MV-4-11 (cell line): Measurements from ENCODE around the gene PACRG.
A peak's percentile ranks its signal among the peaks of the same experiment; 100 is the strongest.
"Not testable (repeated sequence)": the region's sequence is repeated elsewhere in the genome, so short reads cannot be mapped to it uniquely, and the experiment has no call there.

Experiments
- DNase-seq: peaks from one replicate; lab custom pipeline; 2025; lab: John Stamatoyannopoulos, UW

PACRG gene

GRCh38 chr6:162727322-162728182, at the start of gene PACRG, which contains the start of gene PRKN:
TSS of gene PACRG (plus strand) at chr6:162727974.
TSS of gene PRKN (minus strand) at chr6:162727766.
- peak; percentile 96 for DNase-seq

- DNase-seq: not testable (repeated sequence)
These were observed 48.9 kb upstream of the PACRG start for GRCh38 chr6:162678896-162679295.

GRCh38 chr6:162679681-162680080, 48.1 kb upstream of the PACRG start:
- DNase-seq: no peak

GRCh38 chr6:162680367-162680766, 47.4 kb upstream of the PACRG start:
- no peak for DNase-seq

GRCh38 chr6:162680871-162681270, 46.9 kb upstream of the PACRG start:
- no peak for DNase-seq

- no peak for DNase-seq
These were observed 46.3 kb upstream of the PACRG start for GRCh38 chr6:162681447-162681846.

GRCh38 chr6:162683135-162683534, 44.6 kb upstream of the PACRG start:
- no peak for DNase-seq

- DNase-seq: no peak
These were observed 43.7 kb upstream of the PACRG start for GRCh38 chr6:162684052-162684451.

GRCh38 chr6:162684961-162685360, 42.8 kb upstream of the PACRG start:
- DNase-seq: no peak

GRCh38 chr6:162685586-162685985, 42.2 kb upstream of the PACRG start:
- no peak for DNase-seq

GRCh38 chr6:162688751-162689345, 38.9 kb upstream of the PACRG start:
- no peak for DNase-seq

- DNase-seq: peak; percentile 12
These were observed 37.6 kb upstream of the PACRG start for GRCh38 chr6:162690158-162690557.

GRCh38 chr6:162697872-162698403, 29.8 kb upstream of the PACRG start:
- no peak for DNase-seq

GRCh38 chr6:162698440-162698839, 29.3 kb upstream of the PACRG start:
- DNase-seq: no peak

GRCh38 chr6:162699961-162700360, 27.8 kb upstream of the PACRG start:
- DNase-seq: no peak

- no peak for DNase-seq
These were observed 26.8 kb upstream of the PACRG start for GRCh38 chr6:162700966-162701365.

GRCh38 chr6:162701551-162701950, 26.2 kb upstream of the PACRG start:
- no peak for DNase-seq

- DNase-seq: no peak
These were observed 25.3 kb upstream of the PACRG start for GRCh38 chr6:162702446-162702845.

- no peak for DNase-seq
These were observed 23.8 kb upstream of the PACRG start for GRCh38 chr6:162704001-162704400.

GRCh38 chr6:162705736-162706135, 22.0 kb upstream of the PACRG start:
- no peak for DNase-seq

- peak; percentile 85 for DNase-seq
These were observed 21.5 kb upstream of the PACRG start for GRCh38 chr6:162706232-162706631.

- DNase-seq: no peak
These were observed 18.8 kb upstream of the PACRG start for GRCh38 chr6:162708971-162709370.

- DNase-seq: no peak
These were observed 18.3 kb upstream of the PACRG start for GRCh38 chr6:162709431-162709830.
